ENCODE measurements around the gene SCTR.

The SCTR gene

DNA sequence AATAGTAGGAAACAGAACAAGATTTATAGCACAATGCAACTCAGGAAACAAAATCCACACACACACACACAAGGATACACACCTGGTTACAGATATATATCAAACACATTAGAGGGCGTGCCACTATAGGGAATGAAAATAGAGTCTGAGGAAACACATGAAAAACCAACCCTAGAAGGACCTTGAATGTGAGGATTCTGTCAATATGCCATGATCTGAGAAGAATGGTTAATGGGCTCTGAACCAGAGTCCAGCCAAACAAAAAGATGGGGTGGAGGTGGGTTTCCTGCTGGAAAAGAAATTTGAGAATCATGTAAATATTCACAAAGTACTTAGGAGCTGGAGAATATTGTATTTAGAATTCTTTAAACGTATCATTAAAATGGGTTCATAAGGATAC is 100.5 kb downstream of the SCTR start:
- TF ChIP-seq, protein P1, sequence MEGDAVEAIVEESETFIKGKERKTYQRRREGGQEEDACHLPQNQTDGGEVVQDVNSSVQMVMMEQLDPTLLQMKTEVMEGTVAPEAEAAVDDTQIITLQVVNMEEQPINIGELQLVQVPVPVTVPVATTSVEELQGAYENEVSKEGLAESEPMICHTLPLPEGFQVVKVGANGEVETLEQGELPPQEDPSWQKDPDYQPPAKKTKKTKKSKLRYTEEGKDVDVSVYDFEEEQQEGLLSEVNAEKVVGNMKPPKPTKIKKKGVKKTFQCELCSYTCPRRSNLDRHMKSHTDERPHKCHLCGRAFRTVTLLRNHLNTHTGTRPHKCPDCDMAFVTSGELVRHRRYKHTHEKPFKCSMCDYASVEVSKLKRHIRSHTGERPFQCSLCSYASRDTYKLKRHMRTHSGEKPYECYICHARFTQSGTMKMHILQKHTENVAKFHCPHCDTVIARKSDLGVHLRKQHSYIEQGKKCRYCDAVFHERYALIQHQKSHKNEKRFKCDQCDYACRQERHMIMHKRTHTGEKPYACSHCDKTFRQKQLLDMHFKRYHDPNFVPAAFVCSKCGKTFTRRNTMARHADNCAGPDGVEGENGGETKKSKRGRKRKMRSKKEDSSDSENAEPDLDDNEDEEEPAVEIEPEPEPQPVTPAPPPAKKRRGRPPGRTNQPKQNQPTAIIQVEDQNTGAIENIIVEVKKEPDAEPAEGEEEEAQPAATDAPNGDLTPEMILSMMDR (IDR thresholded peaks at IDR 0.05; ENCODE audit: insufficient read depth, low read length, poor library complexity, severe bottlenecking), result no peak
- H3K27me3 ChIP-seq (replicated peaks; ENCODE audit: control insufficient read depth, insufficient read depth, low read length), result no peaks in the 10 kb centered on the region; the same call in 1 of the 2 replicates
- no peak for DNase-seq (ENCODE audit: extremely low read depth, insufficient read length)
- H3K4me3 ChIP-seq (replicated peaks; ENCODE audit: low read depth, low read length), result no peak overlapping the region
- no peaks in the 10 kb centered on the region for H3K36me3 ChIP-seq (ENCODE audit: control insufficient read depth, insufficient read depth, low read length)

DNA sequence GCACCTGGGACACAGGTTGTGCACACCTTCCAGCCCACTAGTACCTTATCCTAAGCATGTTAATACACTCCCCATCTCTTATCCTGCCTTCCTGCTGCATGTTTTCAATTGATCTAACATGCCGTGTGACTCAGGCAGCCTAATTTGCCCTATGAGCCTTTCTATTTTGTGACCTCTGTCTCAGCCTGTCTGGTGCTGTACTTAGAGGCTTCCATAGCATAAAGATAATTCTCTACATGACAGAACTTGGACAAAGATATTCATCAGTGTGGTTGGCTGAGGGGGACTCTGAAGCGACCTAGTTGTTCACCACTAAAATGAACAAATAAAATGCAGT is 101.2 kb downstream of the SCTR start:
- H3K36me3 ChIP-seq (ENCODE audit: control insufficient read depth, insufficient read depth, low read length), result no peaks in the 10 kb centered on the region
- no peak for DNase-seq (ENCODE audit: extremely low read depth, insufficient read length)
- TF ChIP-seq, protein P1 (IDR thresholded peaks at IDR 0.05; ENCODE audit: insufficient read depth, low read length, poor library complexity, severe bottlenecking), result no peak
- no peak overlapping the region for H3K4me3 ChIP-seq (replicated peaks; ENCODE audit: low read depth, low read length)
- no peaks in the 10 kb centered on the region; the same call in 1 of the 2 replicates for H3K27me3 ChIP-seq (replicated peaks; ENCODE audit: control insufficient read depth, insufficient read depth, low read length)

DNA sequence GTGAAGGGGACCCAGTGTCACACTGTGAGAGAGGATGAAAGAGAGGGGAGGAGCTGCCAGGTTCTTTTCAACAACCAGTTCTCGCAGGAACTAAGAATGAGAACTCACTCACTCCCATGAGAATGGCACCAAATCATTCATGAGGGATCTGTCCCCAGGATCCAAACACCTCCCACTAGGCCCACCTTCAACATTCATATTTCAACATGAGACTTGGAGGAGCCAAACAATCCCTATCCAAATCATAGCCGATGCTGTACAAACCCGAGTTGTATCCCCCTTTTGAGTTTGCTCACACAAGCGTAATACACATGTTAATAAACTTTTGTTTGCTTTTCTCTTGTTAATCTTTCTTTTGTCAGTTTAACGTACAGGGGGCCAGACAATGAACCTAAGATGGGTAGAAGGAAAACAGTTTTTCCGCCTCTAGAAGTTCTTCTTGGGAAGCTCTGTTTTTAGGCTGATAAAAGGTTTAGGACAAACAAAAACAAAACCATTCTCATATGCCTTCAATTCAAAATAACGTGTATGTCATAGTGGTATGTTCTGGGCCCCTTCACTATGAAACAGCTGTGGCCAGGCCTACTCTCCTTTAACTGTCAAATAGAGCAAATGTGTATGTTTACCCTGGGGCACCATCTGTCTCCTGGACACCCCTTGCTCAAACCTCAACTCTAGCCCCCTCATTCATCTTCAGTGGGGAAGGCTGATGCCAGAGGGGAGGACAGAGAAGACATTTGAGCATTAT is 101.7 kb downstream of the SCTR start:
- TF ChIP-seq, protein P1 (IDR thresholded peaks at IDR 0.05; ENCODE audit: insufficient read depth, low read length, poor library complexity, severe bottlenecking), result no peak
- Histone ChIP-seq H3K27me3 (replicated peaks; ENCODE audit: control insufficient read depth, insufficient read depth, low read length) (no peaks in the 10 kb centered on the region; the same call in 1 of the 2 replicates), H3K36me3 (ENCODE audit: control insufficient read depth, insufficient read depth, low read length) (no peaks in the 10 kb centered on the region), H3K4me3 (replicated peaks; ENCODE audit: low read depth, low read length) (no peak overlapping the region)
- DNase-seq (ENCODE audit: extremely low read depth, insufficient read length), result no peak

DNA sequence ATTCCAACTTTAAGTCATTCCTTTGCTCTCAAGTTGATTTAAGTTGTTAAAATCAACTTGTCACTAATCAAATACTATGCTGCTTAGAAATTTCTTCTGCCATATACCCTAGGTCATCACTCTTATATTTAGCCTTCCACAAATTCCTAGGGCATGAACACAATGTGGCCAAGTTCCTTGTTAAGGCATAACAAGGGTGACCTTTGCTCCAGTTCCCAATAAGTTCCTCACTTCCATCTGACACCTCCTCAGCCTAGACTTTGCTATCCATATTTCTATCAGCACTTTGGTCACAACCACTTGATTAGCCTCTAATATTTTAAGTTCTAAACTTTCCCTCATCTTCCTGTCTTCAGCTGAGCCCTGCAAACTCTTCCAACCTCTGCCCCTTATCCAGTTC is 102.5 kb downstream of the SCTR start:
- TF ChIP-seq, protein P1 (IDR thresholded peaks at IDR 0.05; ENCODE audit: insufficient read depth, low read length, poor library complexity, severe bottlenecking), result no peak
- DNase-seq (ENCODE audit: extremely low read depth, insufficient read length), result no peak
- Histone ChIP-seq H3K36me3 (ENCODE audit: control insufficient read depth, insufficient read depth, low read length) (no peaks in the 10 kb centered on the region), H3K4me3 (replicated peaks; ENCODE audit: low read depth, low read length) (no peak overlapping the region), H3K27me3 (replicated peaks; ENCODE audit: control insufficient read depth, insufficient read depth, low read length) (no peaks in the 10 kb centered on the region; the same call in 1 of the 2 replicates)

DNA sequence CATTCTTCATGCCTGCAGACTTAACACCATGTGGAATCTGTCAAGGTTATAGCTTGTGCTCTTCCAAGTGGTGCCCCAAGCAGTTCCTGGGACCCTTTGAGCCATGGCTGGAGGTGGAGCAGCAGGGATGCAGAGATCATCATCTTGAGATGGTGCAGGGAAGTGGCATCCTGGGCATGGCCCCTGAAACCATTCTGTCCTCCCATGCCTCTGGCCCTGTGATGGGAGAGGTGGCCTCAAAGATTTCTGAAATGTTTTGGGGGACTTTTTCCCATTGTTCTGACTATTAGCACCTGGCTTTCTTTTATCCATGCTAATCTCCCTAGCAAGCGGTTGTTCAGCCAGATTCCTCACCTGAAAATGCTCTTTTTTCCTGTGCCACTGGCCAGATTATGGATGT is 103.0 kb downstream of the SCTR start:
- TF ChIP-seq, protein P1 (IDR thresholded peaks at IDR 0.05; ENCODE audit: insufficient read depth, low read length, poor library complexity, severe bottlenecking), result no peak
- no peak overlapping the region for H3K4me3 ChIP-seq (replicated peaks; ENCODE audit: low read depth, low read length)
- no peaks in the 10 kb centered on the region; the same call in 1 of the 2 replicates for H3K27me3 ChIP-seq (replicated peaks; ENCODE audit: control insufficient read depth, insufficient read depth, low read length)
- no peaks in the 10 kb centered on the region for H3K36me3 ChIP-seq (ENCODE audit: control insufficient read depth, insufficient read depth, low read length)
- no peak for DNase-seq (ENCODE audit: extremely low read depth, insufficient read length)
